ENCODE data around the gene LUC7L3. TPM values are rescaled to one million over a fixed set of nuclear protein-coding genes. Genes with fewer than 3 reads are reported as not detected.

LUC7L3 gene
- total RNA-seq, 2 experiments from 2014 or later, result 116 to 126 TPM

DNA sequence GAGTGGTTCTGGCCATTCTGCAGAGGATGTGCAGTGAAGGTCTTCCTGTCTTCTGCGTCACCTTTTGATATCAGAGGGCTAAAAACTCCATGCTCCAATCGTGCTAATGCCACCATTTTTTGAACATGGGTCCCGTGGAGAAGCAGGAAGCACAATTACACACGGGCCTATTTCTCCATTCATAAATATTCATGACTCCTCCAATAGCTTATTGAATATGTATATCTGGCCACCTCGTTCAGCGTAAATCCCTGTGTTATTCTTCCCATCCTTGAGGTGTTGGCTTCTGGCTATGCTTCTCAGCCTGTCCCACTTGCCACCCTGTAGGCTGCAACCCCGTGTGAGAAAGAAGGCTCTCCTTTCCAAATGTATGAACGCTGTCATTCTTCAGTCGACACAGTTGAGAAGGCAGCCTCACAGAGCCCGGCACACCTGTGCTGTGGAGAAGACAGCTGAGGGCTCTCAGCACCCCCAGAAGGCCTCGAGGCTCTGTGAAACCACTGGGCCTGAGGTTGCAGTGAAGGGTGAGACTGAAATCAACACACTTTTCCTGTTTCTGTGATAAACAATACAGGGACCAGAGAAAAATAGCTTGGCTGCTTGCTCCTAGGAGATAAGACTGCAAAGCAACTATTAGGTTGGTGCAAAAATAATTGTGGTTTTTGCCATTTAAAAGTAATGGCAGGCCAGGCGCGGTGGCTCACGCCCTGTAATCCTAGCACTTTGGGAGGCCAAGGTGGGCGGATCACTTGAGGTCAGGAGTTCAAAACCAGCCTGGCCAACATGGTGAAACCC, 52.8 kb downstream of the LUC7L3 start:
- no peak overlapping the region for H3K27ac ChIP-seq (ENCODE audit: low read depth in 1 of 2, low read length in 2 of 2)
- Mint-ChIP-seq H3K36me3 (ENCODE audit: low read depth) (no peaks in the 10 kb centered on the region), H3K27ac (no peak overlapping the region), H3K9me3 (no peaks in the 10 kb centered on the region), H3K27me3 (no peaks in the 10 kb centered on the region), H3K4me1 (ENCODE audit: low read depth) (peaks cover 6% of the 10 kb centered on the region), H3K4me3 (no peak overlapping the region)
- ATAC-seq (ENCODE audit: poor library complexity) (no peak), DNase-seq (peak in 1 of 14 experiments; percentile 4)
- intact Hi-C loops (cut with DNase I, micrococcal nuclease), result no loop called here
- ChIA-PET POLR2A (no interaction called here), CTCF (interaction anchor here (0.9 kb wide), 1 partner anchor 11 kb away, joined by 4 read pairs; no protein-coding TSS in a partner anchor)
- no peaks in the 10 kb centered on the region for H3K27me3 ChIP-seq (ENCODE audit: control insufficient read depth in 1 of 2, insufficient read depth in 2 of 2, low read length in 2 of 2)
- H3K4me1 ChIP-seq (ENCODE audit: insufficient read depth, low read length), result no peaks in the 10 kb centered on the region
- H3K9me3 ChIP-seq (ENCODE audit: control insufficient read depth in 1 of 2, insufficient read depth in 1 of 2, low read length in 2 of 2), result no peaks in the 10 kb centered on the region
- no peak overlapping the region for H3K4me3 ChIP-seq (ENCODE audit: low read length)
- no peaks in the 10 kb centered on the region for H3K36me3 ChIP-seq (ENCODE audit: insufficient read depth, low read length)
- no peak for TF ChIP-seq CTCF (IDR thresholded peaks at IDR 0.05)

DNA sequence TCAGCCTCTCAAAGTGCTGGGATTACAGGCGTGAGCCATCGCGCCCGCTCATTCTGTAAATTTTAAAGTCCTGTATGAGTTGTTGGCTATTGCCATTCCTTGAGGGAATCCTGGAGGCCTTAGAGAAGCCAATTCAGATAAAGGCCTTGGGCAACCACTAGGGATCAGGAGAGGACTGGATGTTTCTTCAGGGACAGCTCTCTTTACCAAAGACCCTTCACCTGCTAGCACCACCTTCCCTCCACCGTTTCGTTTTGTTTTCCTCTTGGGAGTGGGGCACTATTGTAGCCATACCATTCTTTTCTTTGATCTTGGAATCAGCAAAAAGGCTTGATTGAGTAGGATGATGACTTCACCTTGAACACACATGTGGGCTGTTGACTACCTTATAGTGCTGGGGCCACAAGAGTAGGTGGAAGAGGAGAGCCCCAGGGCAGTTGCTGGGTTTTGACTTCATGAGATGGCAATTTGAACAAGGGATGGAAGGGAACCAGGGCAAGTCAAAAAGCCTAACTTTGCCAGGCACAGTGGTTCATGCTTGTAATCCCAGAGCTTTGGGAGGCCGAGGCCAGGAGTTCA, 54.9 kb downstream of the LUC7L3 start:
- ATAC-seq (ENCODE audit: poor library complexity), result no peak
- TF ChIP-seq CTCF (IDR thresholded peaks at IDR 0.05), result no peak
- Histone ChIP-seq H3K9me3 (ENCODE audit: control insufficient read depth in 1 of 2, insufficient read depth in 1 of 2, low read length in 2 of 2) (no peaks in the 10 kb centered on the region), H3K4me3 (ENCODE audit: low read length) (no peak overlapping the region), H3K27me3 (ENCODE audit: control insufficient read depth in 1 of 2, insufficient read depth in 2 of 2, low read length in 2 of 2) (no peaks in the 10 kb centered on the region), H3K27ac (ENCODE audit: low read depth in 1 of 2, low read length in 2 of 2) (no peak overlapping the region), H3K4me1 (ENCODE audit: insufficient read depth, low read length) (peaks cover 4% of the 10 kb centered on the region), H3K36me3 (ENCODE audit: insufficient read depth, low read length) (no peaks in the 10 kb centered on the region)
- Mint-ChIP-seq H3K4me1 (ENCODE audit: low read depth) (peaks cover 16% of the 10 kb centered on the region), H3K27ac (no peak overlapping the region), H3K36me3 (ENCODE audit: low read depth) (no peaks in the 10 kb centered on the region), H3K9me3 (no peaks in the 10 kb centered on the region), H3K27me3 (no peaks in the 10 kb centered on the region), H3K4me3 (no peak overlapping the region)
- POLR2A ChIA-PET, result interaction anchor here (0.6 kb wide), 1 partner anchor 57 kb away, joined by 3 read pairs; no protein-coding TSS in a partner anchor
- intact Hi-C loops (cut with DNase I, micrococcal nuclease), result no loop called here
- CTCF ChIA-PET, result no interaction called here
- DNase-seq, result peak in 1 of 14 experiments; percentile 5

- peaks cover 20% of the 10 kb centered on the region for H3K4me1 ChIP-seq (ENCODE audit: insufficient read depth, low read length)
- H3K27me3 Mint-ChIP-seq, result no peaks in the 10 kb centered on the region
- intact Hi-C loops (cut with DNase I, micrococcal nuclease), result no loop called here
- H3K9me3 ChIP-seq (ENCODE audit: control insufficient read depth in 1 of 2, insufficient read depth in 1 of 2, low read length in 2 of 2), result no peaks in the 10 kb centered on the region
- ChIA-PET CTCF (no interaction called here), POLR2A (no interaction called here)
- no peak for ATAC-seq (ENCODE audit: poor library complexity)
- no peaks in the 10 kb centered on the region for H3K36me3 ChIP-seq (ENCODE audit: insufficient read depth, low read length)
- H3K9me3 Mint-ChIP-seq, result no peaks in the 10 kb centered on the region
- no peak overlapping the region for H3K4me3 Mint-ChIP-seq
- H3K36me3 Mint-ChIP-seq (ENCODE audit: low read depth), result no peaks in the 10 kb centered on the region
- H3K27me3 ChIP-seq (ENCODE audit: control insufficient read depth in 1 of 2, insufficient read depth in 2 of 2, low read length in 2 of 2), result no peaks in the 10 kb centered on the region
- no peak overlapping the region for H3K4me3 ChIP-seq (ENCODE audit: low read length)
- no peak for TF ChIP-seq CTCF (IDR thresholded peaks at IDR 0.05)
- no peak overlapping the region for H3K27ac ChIP-seq (ENCODE audit: low read depth in 1 of 2, low read length in 2 of 2)
- peak in 1 of 14 experiments; percentile 6 for DNase-seq
- no peak overlapping the region for H3K27ac Mint-ChIP-seq
- H3K4me1 Mint-ChIP-seq (ENCODE audit: low read depth), result peaks cover 28% of the 10 kb centered on the region
These were observed 56.5 kb downstream of the LUC7L3 start for GRCh38 chr17:50775926-50776325.

All from CD4-positive, alpha-beta T cell (primary cell).